ENCODE data around the gene PDC. TPM values are rescaled to one million over a fixed set of nuclear protein-coding genes. Genes with fewer than 3 reads are reported as not detected.

PDC gene
- total RNA-seq, result 1 to 10 TPM in 2 of 8 experiments, under 1 TPM in 6; 0.29 to 1.5 (median 0.57) TPM

GRCh38 chr1:186461014-186461413 lies at the start of gene PDC:
Gene PDC (minus strand): TSS chr1:186461114. CDS start chr1:186449459, 11,655 bp downstream.
- no peaks in the 10 kb centered on the region for H3K4me1 ChIP-seq (replicated peaks in 1 of 2)
- no peak for ATAC-seq (replicated peaks in 6 of 8)
- H3K27ac ChIP-seq, result no peak within 1 kb of the TSS
- H3K4me3 ChIP-seq, result no peak within 1 kb of the TSS
- in situ Hi-C loops (cut with MboI; ENCODE audit: low pct_unique_long_range_greater_than_20kb in 2 of 9, low sequenced_read_pairs in 9 of 9, unreplicated experiment in 9 of 9), result no loop called here
- WGBS, 10 experiments, result 67 to 100% (median 80%) methylated on average over 1 to 2 of the region's 2 CpGs; no CpG with 5 or more reads in 1 of the 10 experiments

GRCh38 chr1:186503190-186503589 lies 42.3 kb upstream of the PDC start:
- WGBS, 10 experiments, result 73 to 100% (median 89%) methylated on average over 1 to 2 of the region's 2 CpGs; no CpG with 5 or more reads in 1 of the 10 experiments
- ATAC-seq (replicated peaks in 6 of 8), result no peak
- Histone ChIP-seq H3K4me3 (no peak overlapping the region), H3K4me1 (replicated peaks in 1 of 2) (no peaks in the 10 kb centered on the region), H3K27ac (no peak overlapping the region)
- in situ Hi-C loops (cut with MboI; ENCODE audit: low pct_unique_long_range_greater_than_20kb in 2 of 9, low sequenced_read_pairs in 9 of 9, unreplicated experiment in 9 of 9), result no loop called here

GRCh38 chr1:186502087-186502486 lies 41.2 kb upstream of the PDC start:
- Histone ChIP-seq H3K4me3 (no peak overlapping the region), H3K4me1 (replicated peaks in 1 of 2) (no peaks in the 10 kb centered on the region), H3K27ac (no peak overlapping the region)
- in situ Hi-C loops (cut with MboI; ENCODE audit: low pct_unique_long_range_greater_than_20kb in 2 of 9, low sequenced_read_pairs in 9 of 9, unreplicated experiment in 9 of 9), result no loop called here
- no peak for ATAC-seq (replicated peaks in 6 of 8)

GRCh38 chr1:186500804-186501203 lies 39.9 kb upstream of the PDC start:
- Histone ChIP-seq H3K4me3 (no peak overlapping the region), H3K27ac (no peak overlapping the region), H3K4me1 (replicated peaks in 1 of 2) (no peaks in the 10 kb centered on the region)
- in situ Hi-C loops (cut with MboI; ENCODE audit: low pct_unique_long_range_greater_than_20kb in 2 of 9, low sequenced_read_pairs in 9 of 9, unreplicated experiment in 9 of 9), result no loop called here
- 0 to 71% (median 48%) methylated on average over 1 of the region's 1 CpG; no CpG with 5 or more reads in 4 of the 10 experiments for WGBS, 10 experiments
- no peak for ATAC-seq (replicated peaks in 6 of 8)

GRCh38 chr1:186499571-186499970 lies 38.7 kb upstream of the PDC start:
- no peak overlapping the region for H3K4me3 ChIP-seq
- 29 to 100% (median 91%) methylated on average over 1 of the region's 1 CpG; no CpG with 5 or more reads in 3 of the 10 experiments for WGBS, 10 experiments
- ATAC-seq (replicated peaks in 6 of 8), result no peak
- H3K4me1 ChIP-seq (replicated peaks in 1 of 2), result no peaks in the 10 kb centered on the region
- no peak overlapping the region for H3K27ac ChIP-seq
- in situ Hi-C loops (cut with MboI; ENCODE audit: low pct_unique_long_range_greater_than_20kb in 2 of 9, low sequenced_read_pairs in 9 of 9, unreplicated experiment in 9 of 9), result loop anchor here in 5 of 9 experiments (25.0 kb wide), 2 partner anchors 88 to 488 kb away; no protein-coding TSS in a partner anchor

- 27 to 84% (median 67%) methylated on average over 1 to 4 of the region's 4 CpGs; no CpG with 5 or more reads in 2 of the 10 experiments for WGBS, 10 experiments
- Histone ChIP-seq H3K4me3 (no peak overlapping the region), H3K27ac (no peak overlapping the region), H3K4me1 (replicated peaks in 1 of 2) (no peaks in the 10 kb centered on the region)
- in situ Hi-C loops (cut with MboI; ENCODE audit: low pct_unique_long_range_greater_than_20kb in 2 of 9, low sequenced_read_pairs in 9 of 9, unreplicated experiment in 9 of 9), result loop anchor here in 5 of 9 experiments (25.0 kb wide), 2 partner anchors 88 to 488 kb away; no protein-coding TSS in a partner anchor
- no peak for ATAC-seq (replicated peaks in 6 of 8)
Measured at GRCh38 chr1:186498695-186499389, 37.9 kb upstream of the PDC start.

GRCh38 chr1:186498071-186498470 lies 37.2 kb upstream of the PDC start:
- in situ Hi-C loops (cut with MboI; ENCODE audit: low pct_unique_long_range_greater_than_20kb in 2 of 9, low sequenced_read_pairs in 9 of 9, unreplicated experiment in 9 of 9), result loop anchor here in 5 of 9 experiments (25.0 kb wide), 2 partner anchors 89 to 489 kb away; no protein-coding TSS in a partner anchor
- 78 to 100% (median 92%) methylated on average over 2 to 4 of the region's 4 CpGs; no CpG with 5 or more reads in 2 of the 10 experiments for WGBS, 10 experiments
- no peak overlapping the region for H3K4me3 ChIP-seq
- no peak overlapping the region for H3K27ac ChIP-seq
- no peak for ATAC-seq (replicated peaks in 6 of 8)
- no peaks in the 10 kb centered on the region for H3K4me1 ChIP-seq (replicated peaks in 1 of 2)

GRCh38 chr1:186497651-186498050 lies 36.7 kb upstream of the PDC start:
- Histone ChIP-seq H3K4me3 (no peak overlapping the region), H3K27ac (no peak overlapping the region), H3K4me1 (replicated peaks in 1 of 2) (no peaks in the 10 kb centered on the region)
- in situ Hi-C loops (cut with MboI; ENCODE audit: low pct_unique_long_range_greater_than_20kb in 2 of 9, low sequenced_read_pairs in 9 of 9, unreplicated experiment in 9 of 9), result loop anchor here in 5 of 9 experiments (25.0 kb wide), 2 partner anchors 90 to 490 kb away; no protein-coding TSS in a partner anchor
- 88 to 100% (median 100%) methylated on average over 1 to 3 of the region's 3 CpGs; no CpG with 5 or more reads in 3 of the 10 experiments for WGBS, 10 experiments
- no peak for ATAC-seq (replicated peaks in 6 of 8)

- in situ Hi-C loops (cut with MboI; ENCODE audit: low pct_unique_long_range_greater_than_20kb in 2 of 9, low sequenced_read_pairs in 9 of 9, unreplicated experiment in 9 of 9), result loop anchor here in 5 of 9 experiments (25.0 kb wide), 2 partner anchors 91 to 491 kb away; no protein-coding TSS in a partner anchor
- peak in 1 of 8 experiments; percentile 65 for ATAC-seq (replicated peaks in 6 of 8)
- Histone ChIP-seq H3K4me1 (replicated peaks in 1 of 2) (no peaks in the 10 kb centered on the region), H3K27ac (no peak overlapping the region), H3K4me3 (no peak overlapping the region)
- WGBS, 10 experiments, result 75 to 100% (median 92%) methylated on average over 1 to 2 of the region's 2 CpGs; no CpG with 5 or more reads in 1 of the 10 experiments
Measured at GRCh38 chr1:186496171-186496851, 35.4 kb upstream of the PDC start.

- Histone ChIP-seq H3K4me1 (replicated peaks in 1 of 2) (no peaks in the 10 kb centered on the region), H3K4me3 (no peak overlapping the region), H3K27ac (no peak overlapping the region)
- 43 to 100% (median 81%) methylated on average over 1 to 2 of the region's 2 CpGs; no CpG with 5 or more reads in 3 of the 10 experiments for WGBS, 10 experiments
- no peak for ATAC-seq (replicated peaks in 6 of 8)
- in situ Hi-C loops (cut with MboI; ENCODE audit: low pct_unique_long_range_greater_than_20kb in 2 of 9, low sequenced_read_pairs in 9 of 9, unreplicated experiment in 9 of 9), result loop anchor here in 5 of 9 experiments (25.0 kb wide), 2 partner anchors 92 to 492 kb away; no protein-coding TSS in a partner anchor
Measured at GRCh38 chr1:186494832-186495271, 33.9 kb upstream of the PDC start.

- in situ Hi-C loops (cut with MboI; ENCODE audit: low pct_unique_long_range_greater_than_20kb in 2 of 9, low sequenced_read_pairs in 9 of 9, unreplicated experiment in 9 of 9), result loop anchor here in 5 of 9 experiments (25.0 kb wide), 2 partner anchors 95 to 495 kb away; no protein-coding TSS in a partner anchor
- H3K27ac ChIP-seq, result no peak overlapping the region
- peak in 3 of 8 experiments; percentile 49 to 91 (median 51) for ATAC-seq (replicated peaks in 6 of 8)
- H3K4me3 ChIP-seq, result no peak overlapping the region
- 81 to 97% (median 94%) methylated on average over 4 to 7 of the region's 7 CpGs for WGBS, 10 experiments
- H3K4me1 ChIP-seq (replicated peaks in 1 of 2), result no peaks in the 10 kb centered on the region
Measured at GRCh38 chr1:186492531-186493291, 31.8 kb upstream of the PDC start.

- in situ Hi-C loops (cut with MboI; ENCODE audit: low pct_unique_long_range_greater_than_20kb in 2 of 9, low sequenced_read_pairs in 9 of 9, unreplicated experiment in 9 of 9), result loop anchor here in 5 of 9 experiments (25.0 kb wide), 2 partner anchors 96 to 496 kb away; no protein-coding TSS in a partner anchor
- no peak for ATAC-seq (replicated peaks in 6 of 8)
- Histone ChIP-seq H3K4me1 (replicated peaks in 1 of 2) (no peaks in the 10 kb centered on the region), H3K4me3 (no peak overlapping the region), H3K27ac (no peak overlapping the region)
- 80 to 100% (median 100%) methylated on average over 1 to 2 of the region's 2 CpGs; no CpG with 5 or more reads in 2 of the 10 experiments for WGBS, 10 experiments
Measured at GRCh38 chr1:186491336-186491735, 30.4 kb upstream of the PDC start.

Data from motor neuron (in vitro differentiated cells).